Activated naive CD4-positive, alpha-beta T cell treated with Interleukin-2 at 50 U/mL for 16 hours (primary cell): Measurements from ENCODE around the gene IP6K3.

Experiments used
- DNase-seq: peaks from one replicate; pipeline ENCODE4 v3.0.0-alpha.2; 2020

Gene IP6K3

DNA sequence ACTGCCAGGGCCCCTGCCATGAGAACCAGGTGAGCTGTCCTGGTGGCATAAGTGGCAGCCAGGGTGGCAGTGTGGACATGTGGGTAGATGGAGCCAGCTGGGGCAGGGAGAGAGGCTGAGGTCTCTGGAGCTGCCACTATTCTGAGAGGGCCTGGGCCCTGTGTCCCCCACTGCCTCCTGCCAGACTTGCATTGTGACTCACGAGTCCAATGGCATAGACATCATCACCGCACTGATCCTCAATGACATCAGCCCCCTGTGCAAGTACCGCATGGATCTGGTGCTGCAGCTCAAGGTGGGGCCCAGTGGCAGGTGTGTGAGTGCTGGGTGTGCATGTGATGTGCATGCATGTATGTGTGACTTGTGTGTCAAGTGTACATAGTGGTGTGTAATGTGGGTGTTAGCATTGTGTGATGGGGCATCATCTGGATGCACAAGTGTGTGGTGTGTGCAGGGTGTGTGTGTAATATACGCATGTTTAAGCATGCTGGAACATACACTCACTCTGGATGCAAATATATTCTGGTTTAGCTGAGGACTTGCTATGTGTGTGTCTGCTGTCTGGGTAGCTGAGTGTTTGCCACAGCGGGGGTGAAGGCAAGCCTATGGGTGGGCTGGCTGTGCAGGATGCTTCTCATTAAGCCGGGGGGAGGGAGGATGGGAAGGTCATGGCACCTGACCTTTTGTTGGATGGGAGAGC is 60.3 kb downstream of the IP6K3 start:
- no peak for DNase-seq

- no peak for DNase-seq
Observed at GRCh38 chr6:33685411-33686224, 61.1 kb downstream of the IP6K3 start.

DNA sequence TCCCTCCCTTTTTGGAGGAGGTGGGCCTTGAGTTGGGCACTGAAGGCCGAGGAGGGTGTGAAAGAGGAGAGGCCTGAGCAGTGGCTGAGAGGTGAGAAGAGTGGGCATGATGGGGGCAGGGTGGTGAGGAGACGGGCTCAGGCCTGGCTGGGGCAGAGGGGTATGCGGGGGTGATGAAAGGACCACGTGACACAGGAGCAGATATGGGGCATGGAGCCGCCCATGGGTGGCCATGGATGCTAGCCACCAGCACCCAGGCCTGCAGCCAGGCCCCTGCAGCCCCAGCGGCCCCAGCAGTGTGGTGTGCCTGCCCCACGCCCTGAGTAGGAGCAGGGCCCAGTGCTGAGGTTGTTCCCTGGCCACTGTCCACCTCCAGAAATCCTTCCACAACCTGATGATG is 61.7 kb downstream of the IP6K3 start:
- no peak for DNase-seq

- DNase-seq: no peak
Observed at GRCh38 chr6:33684428-33684896, 62.2 kb downstream of the IP6K3 start.

DNA sequence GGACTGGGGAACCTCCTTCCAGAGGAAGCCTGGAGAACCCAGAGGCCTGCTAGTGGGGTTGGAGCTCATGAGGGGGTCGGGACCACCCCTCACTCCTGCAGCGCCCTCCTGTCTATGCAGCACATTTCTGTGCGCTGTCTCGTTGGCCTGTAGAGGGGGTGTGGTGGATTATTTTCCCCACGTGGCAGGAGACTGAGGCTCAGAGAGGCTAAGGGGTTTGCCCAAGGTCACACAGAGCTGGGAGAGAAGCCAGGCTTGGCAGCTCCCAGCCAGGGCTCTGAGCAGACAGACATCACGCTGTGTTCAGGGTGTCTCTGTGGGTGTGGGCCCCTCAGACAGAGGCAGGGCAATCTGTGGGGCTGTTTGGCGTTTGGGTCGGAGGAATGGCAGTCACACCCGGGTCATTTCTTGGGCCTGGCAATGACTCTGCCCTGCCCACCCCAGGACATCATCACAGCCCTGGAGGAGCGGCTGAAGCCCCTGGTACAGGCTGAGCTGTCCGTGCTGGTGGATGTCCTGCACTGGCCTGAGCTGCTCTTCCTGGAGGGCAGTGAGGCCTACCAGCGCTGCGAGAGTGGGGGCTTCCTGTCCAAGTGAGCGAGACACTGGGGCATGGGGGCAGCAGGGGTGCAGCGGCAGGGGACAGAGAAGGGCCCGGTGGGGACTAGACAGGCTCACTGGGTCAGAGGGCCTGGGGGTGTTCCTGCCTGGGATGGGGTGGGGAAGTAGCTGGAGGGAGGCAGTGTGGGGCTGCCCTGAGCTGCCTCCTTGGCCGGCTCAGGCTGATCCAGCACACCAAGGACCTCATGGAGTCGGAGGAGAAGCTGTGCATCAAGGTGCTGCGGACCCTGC is 62.9 kb downstream of the IP6K3 start:
- DNase-seq: no peak

GRCh38 chr6:33683051-33683571 is 63.6 kb downstream of the IP6K3 start:
- peak; percentile 61 for DNase-seq

DNA sequence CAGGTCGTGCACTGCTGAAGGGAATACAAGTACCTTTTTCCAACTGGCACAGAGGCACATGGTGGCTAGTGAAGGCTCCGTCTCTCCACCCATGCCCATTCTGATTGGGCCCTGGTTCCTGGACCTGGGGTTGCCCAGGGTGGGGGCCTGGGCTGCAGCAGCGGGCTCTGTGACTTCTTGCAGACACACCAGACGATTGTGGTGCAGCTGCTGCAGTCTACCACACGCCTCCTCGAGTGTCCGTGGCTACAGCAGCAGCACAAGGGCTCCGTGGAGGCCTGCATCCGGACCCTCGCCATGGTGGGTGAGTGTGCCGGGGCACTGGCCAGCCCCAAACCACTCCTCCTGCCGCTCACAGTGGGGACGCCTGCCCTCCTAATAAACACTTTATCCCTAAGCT is 64.4 kb downstream of the IP6K3 start:
- DNase-seq: no peak

DNA sequence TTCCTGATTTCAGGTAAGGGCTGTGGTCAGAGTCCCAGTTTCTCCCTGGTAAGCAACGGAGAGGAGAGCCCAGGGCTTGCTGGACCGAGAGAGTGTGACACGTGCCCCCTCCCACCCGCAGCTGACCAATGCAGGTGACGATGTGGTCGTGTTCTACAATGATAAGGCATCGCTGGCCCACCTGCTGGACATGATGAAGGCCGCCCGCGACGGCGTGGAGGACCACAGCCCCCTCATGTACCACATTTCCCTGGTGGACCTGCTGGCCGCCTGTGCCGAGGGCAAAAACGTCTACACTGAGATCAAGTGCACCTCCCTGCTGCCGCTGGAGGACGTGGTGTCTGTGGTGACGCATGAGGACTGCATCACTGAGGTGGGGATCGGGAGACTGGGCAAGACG is 66.9 kb downstream of the IP6K3 start:
- no peak for DNase-seq

DNA sequence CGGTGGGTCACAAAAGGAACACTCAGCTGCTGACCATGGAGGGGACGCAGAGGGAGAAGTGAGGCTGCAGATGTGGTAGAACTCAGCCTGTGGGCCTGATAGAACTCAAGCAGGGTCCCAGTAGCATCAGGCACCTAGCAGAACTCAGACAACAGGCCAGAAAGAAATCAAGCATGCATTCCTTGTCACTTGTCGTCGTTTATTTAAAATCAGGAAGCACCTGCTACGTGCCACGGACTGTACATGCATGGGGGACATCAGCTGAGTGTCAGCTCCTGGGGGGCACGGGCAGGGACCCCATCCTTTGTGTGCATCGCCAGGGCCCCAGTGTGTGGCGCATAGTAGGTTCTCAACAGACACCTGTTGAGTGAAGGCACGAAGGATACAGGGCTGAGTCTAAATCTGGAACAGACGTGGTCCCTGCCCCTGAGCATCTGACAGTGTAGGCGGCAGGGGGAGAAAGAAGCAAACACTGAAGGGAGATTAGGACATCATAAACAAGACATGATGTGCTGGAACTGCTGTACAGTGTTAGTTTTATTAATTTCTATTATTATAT is 67.7 kb downstream of the IP6K3 start:
- no peak for DNase-seq

DNA sequence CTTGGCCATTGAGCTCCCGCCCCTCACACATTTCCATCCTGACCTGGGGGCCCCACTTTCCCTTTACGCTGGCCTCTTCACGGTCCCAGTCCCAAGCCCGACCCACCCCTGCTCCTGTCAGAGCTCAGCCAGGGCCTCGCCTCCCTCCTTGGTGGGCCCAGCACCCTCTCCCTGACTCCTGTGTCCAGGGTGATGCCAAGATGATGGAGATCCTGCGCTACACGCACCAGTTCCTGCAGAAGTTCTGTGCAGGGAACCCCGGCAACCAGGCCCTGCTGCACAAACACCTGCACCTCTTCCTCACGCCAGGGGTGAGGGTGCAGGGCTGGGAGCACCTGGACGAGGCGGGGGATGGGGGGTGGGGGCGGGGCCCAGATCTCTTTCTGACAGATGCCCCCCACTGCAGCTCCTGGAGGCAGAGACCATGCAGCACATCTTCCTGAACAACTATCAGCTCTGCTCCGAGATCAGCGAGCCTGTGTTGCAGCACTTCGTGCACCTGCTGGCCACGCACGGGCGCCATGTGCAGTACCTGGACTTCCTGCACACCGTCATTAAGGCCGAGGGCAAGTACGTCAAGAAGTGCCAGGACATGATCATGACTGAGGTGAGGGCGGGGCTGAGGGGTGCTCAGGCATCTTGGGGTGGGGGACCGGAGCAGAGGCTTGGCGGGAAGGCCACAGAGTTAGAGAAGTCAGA is 68.3 kb downstream of the IP6K3 start:
- no peak for DNase-seq

GRCh38 chr6:33677689-33678088 is 69.0 kb downstream of the IP6K3 start:
- no peak for DNase-seq

GRCh38 chr6:33677143-33677660 is 69.5 kb downstream of the IP6K3 start:
- no peak for DNase-seq

DNA sequence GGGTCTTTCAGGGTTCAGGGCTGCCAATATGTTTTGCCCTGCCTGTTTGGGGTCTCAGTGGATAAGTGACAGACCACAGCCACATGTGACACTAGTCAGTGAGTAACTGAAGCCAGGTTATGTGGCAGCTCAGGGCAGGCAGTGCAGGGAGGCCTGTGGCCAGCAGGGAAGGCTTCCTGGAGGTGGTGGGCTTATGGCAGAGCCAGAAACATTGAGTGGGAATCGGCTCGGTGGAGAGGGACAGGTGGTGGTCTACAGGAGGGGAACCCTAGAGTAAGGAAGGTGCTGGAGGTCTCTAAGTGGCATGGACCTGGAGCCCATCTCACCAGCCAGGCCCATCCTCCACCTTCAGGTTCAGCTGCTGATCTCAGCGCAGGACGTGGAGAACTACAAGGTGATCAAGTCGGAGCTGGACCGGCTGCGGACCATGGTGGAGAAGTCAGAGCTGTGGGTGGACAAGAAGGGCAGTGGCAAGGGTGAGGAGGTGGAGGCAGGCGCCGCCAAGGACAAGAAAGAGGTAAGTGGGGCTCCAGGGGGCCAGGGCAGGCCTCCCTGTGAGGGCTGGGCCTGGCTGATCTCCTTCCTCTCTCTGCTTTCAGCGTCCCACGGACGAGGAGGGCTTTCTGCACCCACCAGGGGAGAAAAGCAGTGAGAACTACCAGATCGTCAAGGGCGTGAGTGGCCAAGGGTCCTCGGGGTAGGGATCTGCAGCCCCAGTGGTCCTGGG is 70.1 kb downstream of the IP6K3 start:
- DNase-seq: no peak

DNA sequence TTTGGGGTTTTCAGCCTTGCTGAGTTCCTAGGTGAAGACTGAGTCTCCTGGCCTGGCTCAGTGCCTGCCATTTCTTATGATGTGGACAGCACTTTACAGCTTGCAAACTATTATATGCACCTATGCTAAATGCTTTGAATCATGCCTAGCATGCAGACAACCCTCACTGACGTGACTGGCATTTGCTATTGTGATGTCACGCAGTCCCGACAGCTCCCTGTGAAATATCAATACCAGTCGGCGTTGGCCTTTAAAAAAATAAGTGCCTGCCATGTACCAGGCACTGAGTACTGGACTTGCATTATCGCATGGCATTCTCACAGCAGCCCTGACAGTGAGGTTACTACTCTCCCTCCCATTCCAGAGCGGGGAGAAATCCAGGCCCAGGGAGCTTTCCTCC is 70.7 kb downstream of the IP6K3 start:
- no peak for DNase-seq

GRCh38 chr6:33673851-33674250 is 72.9 kb downstream of the IP6K3 start:
- no peak for DNase-seq

DNA sequence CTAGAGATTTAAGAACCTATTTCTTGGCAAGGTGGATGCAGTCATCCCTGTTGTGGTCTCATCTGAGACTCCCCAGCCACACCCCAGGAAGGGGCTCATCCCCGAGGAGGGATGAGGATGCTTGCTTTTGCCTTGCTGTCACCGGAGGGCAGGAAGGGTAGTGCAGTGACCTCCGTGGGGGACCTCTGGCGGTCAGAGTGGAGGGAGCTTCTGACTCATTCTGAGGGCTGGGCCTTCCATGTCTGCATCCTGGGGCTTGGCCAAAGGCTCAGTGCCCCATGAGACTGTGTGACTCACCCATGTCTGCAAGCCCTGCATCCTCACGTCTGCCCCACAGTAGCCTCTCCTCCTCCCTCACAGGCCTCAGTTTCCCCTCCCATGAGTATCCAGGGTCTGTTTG is 73.9 kb downstream of the IP6K3 start:
- no peak for DNase-seq

- no peak for DNase-seq
Observed at GRCh38 chr6:33671744-33672072, 75.0 kb downstream of the IP6K3 start.
